ENCODE data around the gene PKIB. TPM values are rescaled to one million over a fixed set of nuclear protein-coding genes. Genes with fewer than 3 reads are reported as not detected.

Gene PKIB
- total and polyA plus RNA-seq, 10 of the 15 experiments (the other 5 are each of a cell fraction or from before 2014, with no cell fraction given): 0.20 to 1.8 (median 0.87) TPM

- Histone ChIP-seq H4K20me1 (ENCODE audit: control insufficient read depth, insufficient read depth) (no peaks in the 10 kb centered on the region), H3K36me3 (ENCODE audit: control insufficient read depth in 2 of 2, insufficient read depth in 2 of 2, low read length in 1 of 2) (no peaks in the 10 kb centered on the region), H3K27ac (ENCODE audit: control insufficient read depth, insufficient read depth) (no peak overlapping the region), H3K9me3 (replicated peaks; ENCODE audit: control insufficient read depth, insufficient read depth, low read length) (no peaks in the 10 kb centered on the region), H3K4me2 (ENCODE audit: control insufficient read depth, insufficient read depth) (no peak overlapping the region), H2AFZ (ENCODE audit: control insufficient read depth, low read depth, low read length) (no peak overlapping the region), H3K4me1 (ENCODE audit: control insufficient read depth, insufficient read depth, low read length) (0 out of 2 replicates have a peak, but pooled peaks cover 3% of the 10 kb centered on the region), H3K9ac (ENCODE audit: control insufficient read depth, insufficient read depth, low read length) (no peak overlapping the region), H3K27me3 (replicated peaks in 1 of 2; ENCODE audit: control insufficient read depth in 2 of 2, insufficient read depth in 2 of 2, low read length in 1 of 2) (no peaks in the 10 kb centered on the region), H3K79me2 (ENCODE audit: control insufficient read depth, insufficient read depth, low read length) (no peaks in the 10 kb centered on the region), H3K4me3 (no peak overlapping the region)
- no TSS peak for BruUV-seq (replicated peaks)
- ATAC-seq: no peak
- CTCF ChIA-PET: interaction anchor here (0.6 to 6.6 kb wide), 12 partner anchors 9 to 116 kb away, joined by 3 to 67 read pairs (median 4); partner anchors contain the start of gene SMPDL3A
- FAIRE-seq: no peak
- in situ Hi-C loops (cut with MboI) (no loop called here), intact Hi-C loops (cut with micrococcal nuclease; ENCODE audit: unreplicated experiment) (no loop called here)
- WGBS (ENCODE audit: insufficient coverage, insufficient replicate concordance, low lambda C conversion rate, missing lambda C conversion rate): 9% methylated on average over 5 of the region's 5 CpGs
- RAD21 ChIA-PET (ENCODE audit: unreplicated experiment): interaction anchor here (0.7 to 6.3 kb wide), 6 partner anchors 21 to 85 kb away, joined by 3 to 57 read pairs (median 4); partner anchors contain the start of gene SMPDL3A
- SMC1A ChIA-PET (ENCODE audit: uncharacterized antibody, unreplicated experiment): interaction anchor here (0.8 to 6.0 kb wide), 13 partner anchors 9 to 85 kb away, joined by 3 to 98 read pairs (median 5); partner anchors contain the start of gene SMPDL3A
- no peak for DNase-seq (ENCODE audit: low read depth, low spot score)
- POLR2A ChIA-PET: interaction anchor here (0.6 to 2.4 kb wide), 2 partner anchors 32 to 36 kb away, joined by 3 to 14 read pairs; partner anchors contain the start of gene SMPDL3A
- TF ChIP-seq MAX (IDR thresholded peaks at IDR 0.05; ENCODE audit: low read depth, low read length) (no peak), NKRF (conservative IDR thresholded peaks at IDR 0.05) (no peak), TARDBP (IDR thresholded peaks at IDR 0.05; ENCODE audit: borderline replicate concordance) (no peak), CTCF (IDR thresholded peaks at IDR 0.05 in 2 of 3, conservative IDR thresholded peaks at IDR 0.05 in 1 of 3; ENCODE audit: control insufficient read depth in 2 of 3, extremely low read depth in 1 of 3, insufficient read depth in 1 of 3, low read depth in 3 of 3, low read length in 3 of 3) (no peak), KAT2A (conservative IDR thresholded peaks at IDR 0.05; ENCODE audit: control insufficient read depth, low read depth, low read length) (no peak), ATF3 (IDR thresholded peaks at IDR 0.05; ENCODE audit: borderline replicate concordance, extremely low read depth, low read depth, low read length) (no peak), TCF7 (IDR thresholded peaks at IDR 0.05; ENCODE audit: borderline replicate concordance) (no peak), SREBF1 (IDR thresholded peaks at IDR 0.05; ENCODE audit: low read length) (no peak), CREM (IDR thresholded peaks at IDR 0.05; ENCODE audit: low read depth) (no peak), LARP7 (IDR thresholded peaks at IDR 0.05) (no peak), FOXM1 (IDR thresholded peaks at IDR 0.05; ENCODE audit: low read depth, low read length) (no peak), CREB1 (IDR thresholded peaks at IDR 0.05; ENCODE audit: low read depth) (no peak), NFIC (IDR thresholded peaks at IDR 0.05; ENCODE audit: low read depth, low read length) (no peak), CHD2 (IDR thresholded peaks at IDR 0.05; ENCODE audit: borderline replicate concordance, low read depth, low read length) (no peak), PKNOX1 (IDR thresholded peaks at IDR 0.05) (no peak), BCL3 (IDR thresholded peaks at IDR 0.05; ENCODE audit: borderline replicate concordance, insufficient read depth, low read depth, low read length, poor library complexity, severe bottlenecking) (no peak), MYC (IDR thresholded peaks at IDR 0.05; ENCODE audit: insufficient read depth, insufficient read length, insufficient replicate concordance, low read length, severe bottlenecking) (no peak), BACH1 (IDR thresholded peaks at IDR 0.05; ENCODE audit: borderline replicate concordance) (no peak)
These were observed 143.5 kb downstream of the PKIB start for GRCh38 chr6:122753688-122754056.

Measured in GM12878 (cell line).